HG03575 (cell line): ENCODE results near the gene VDAC2.
"Not testable (repeated sequence)": the region's sequence is repeated elsewhere in the genome, so short reads cannot be mapped to it uniquely, and the experiment has no call there.

Experiments used
- ATAC-seq: cut with Tn5 transposase; IDR thresholded peaks from one replicate; pipeline ENCODE4 v1.9.1; 2021; ENCODE audit not compliant: unreplicated experiment, insufficient number of reproducible peaks, low FRiP score; ENCODE audit errors: extremely low read depth

VDAC2 gene

GRCh38 chr10:75195035-75195763, 15.4 kb upstream of the VDAC2 start:
- no peak for ATAC-seq

- no peak for ATAC-seq
Observed at GRCh38 chr10:75197066-75197465, 13.5 kb upstream of the VDAC2 start.

- no peak for ATAC-seq
Observed at GRCh38 chr10:75197906-75198305, 12.7 kb upstream of the VDAC2 start.

- not testable (repeated sequence) for ATAC-seq
Observed at GRCh38 chr10:75199949-75200348, 10.6 kb upstream of the VDAC2 start.

- no peak for ATAC-seq
Observed at GRCh38 chr10:75201793-75202307, 8.7 kb upstream of the VDAC2 start.

- no peak for ATAC-seq
Observed at GRCh38 chr10:75202321-75203045, 8.1 kb upstream of the VDAC2 start.

GRCh38 chr10:75203046-75203620, 7.5 kb upstream of the VDAC2 start:
- not testable (repeated sequence) for ATAC-seq

- ATAC-seq, result no peak
Observed at GRCh38 chr10:75203724-75204123, 6.9 kb upstream of the VDAC2 start.

- ATAC-seq, result no peak
Observed at GRCh38 chr10:75205908-75206307, 4.7 kb upstream of the VDAC2 start.

GRCh38 chr10:75206638-75207037, 4.0 kb upstream of the VDAC2 start:
- not testable (repeated sequence) for ATAC-seq

- no peak for ATAC-seq
Observed at GRCh38 chr10:75207079-75207856, 3.3 kb upstream of the VDAC2 start.

GRCh38 chr10:75207857-75208144, 2.8 kb upstream of the VDAC2 start:
- ATAC-seq, result no peak

- ATAC-seq, result no peak
Observed at GRCh38 chr10:75208181-75208580, 2.4 kb upstream of the VDAC2 start.

- no peak for ATAC-seq
Observed at GRCh38 chr10:75209086-75209920, 1.3 kb upstream of the VDAC2 start.

GRCh38 chr10:75209921-75210281, 695 bp upstream of the VDAC2 start:
- peak; percentile 15 for ATAC-seq

- ATAC-seq, result no peak
Observed at GRCh38 chr10:75211007-75211691, 553 bp downstream of the VDAC2 start.

GRCh38 chr10:75212343-75212742, 1.7 kb downstream of the VDAC2 start:
- no peak for ATAC-seq

GRCh38 chr10:75220274-75220673, 9.7 kb downstream of the VDAC2 start:
- no peak for ATAC-seq
